H4 (cell line): ENCODE results near the gene LPCAT3. TPM values are rescaled to one million over a fixed set of nuclear protein-coding genes. Genes with fewer than 3 reads are reported as not detected.

Experiments
- DNase-seq: peaks from one replicate; pipeline ENCODE4 v3.0.0-alpha.2; 2015; ENCODE audit warnings: low spot score
- total RNA-seq: library from RNA; depleted of rRNA; stranded (reverse); fragments of >200 nt; shearing (Covaris generic); gene quantifications from 2 replicates; pipeline ENCODE4 v1.2.3, GENCODE V29; 2014

LPCAT3 gene
- total RNA-seq, 1 experiment from 2014 or later: 85.6 TPM

GRCh38 chr12:6998715-6999451 lies 19.4 kb downstream of the LPCAT3 start:
- no peak for DNase-seq

- DNase-seq: no peak
These were observed 22.2 kb downstream of the LPCAT3 start for GRCh38 chr12:6996040-6996441.

GRCh38 chr12:6987956-6988553 lies 30.2 kb downstream of the LPCAT3 start:
- no peak for DNase-seq

GRCh38 chr12:6982532-6982931 lies 35.7 kb downstream of the LPCAT3 start:
- no peak for DNase-seq

GRCh38 chr12:6981152-6982052 lies 36.9 kb downstream of the LPCAT3 start:
- DNase-seq: no peak

GRCh38 chr12:6980740-6981139 lies 37.5 kb downstream of the LPCAT3 start:
- no peak for DNase-seq

- DNase-seq: no peak
These were observed 38.2 kb downstream of the LPCAT3 start for GRCh38 chr12:6980075-6980474.

GRCh38 chr12:6979453-6979852 lies 38.8 kb downstream of the LPCAT3 start:
- no peak for DNase-seq

GRCh38 chr12:6979021-6979420 lies 39.3 kb downstream of the LPCAT3 start:
- DNase-seq: no peak

- DNase-seq: no peak
These were observed 39.7 kb downstream of the LPCAT3 start for GRCh38 chr12:6978611-6979011.

GRCh38 chr12:6978188-6978587 lies 40.1 kb downstream of the LPCAT3 start:
- no peak for DNase-seq

- no peak for DNase-seq
These were observed 40.6 kb downstream of the LPCAT3 start for GRCh38 chr12:6977653-6978052.

GRCh38 chr12:6975297-6976032 lies 42.8 kb downstream of the LPCAT3 start:
- DNase-seq: no peak

GRCh38 chr12:6974180-6974579 lies 44.1 kb downstream of the LPCAT3 start:
- no peak for DNase-seq

GRCh38 chr12:6970096-6970527 lies 48.2 kb downstream of the LPCAT3 start:
- no peak for DNase-seq

GRCh38 chr12:6968426-6968825 lies 49.9 kb downstream of the LPCAT3 start:
- no peak for DNase-seq

GRCh38 chr12:6967651-6968100 lies 50.6 kb downstream of the LPCAT3 start:
- no peak for DNase-seq

- no peak for DNase-seq
These were observed 51.9 kb downstream of the LPCAT3 start for GRCh38 chr12:6966351-6966750.

- no peak for DNase-seq
These were observed 52.6 kb downstream of the LPCAT3 start for GRCh38 chr12:6965714-6966113.

GRCh38 chr12:6965026-6965661 lies 53.1 kb downstream of the LPCAT3 start:
- DNase-seq: peak; percentile 83

- DNase-seq: no peak
These were observed 53.7 kb downstream of the LPCAT3 start for GRCh38 chr12:6964605-6965025.
